Measurements from ENCODE around the gene PGA3.
"Not testable (repeated sequence)": the region's sequence is repeated elsewhere in the genome, so short reads cannot be mapped to it uniquely, and the experiment has no call there.

Gene PGA3

GRCh38 chr11:61202950-61203746 lies at the start of gene PGA3:
TSS of gene PGA3 (plus strand) at chr11:61203515. CDS start at chr11:61203565, 50 bp downstream.
- not testable (repeated sequence) for H3K27ac ChIP-seq (ENCODE audit: low read length); H3K4me3 ChIP-seq (ENCODE audit: low read depth in 1 of 2, low read length in 2 of 2); H3K36me3 ChIP-seq (ENCODE audit: control insufficient read depth in 1 of 2, insufficient read depth in 2 of 2, low read length in 2 of 2); H3K4me1 ChIP-seq (ENCODE audit: control insufficient read depth in 1 of 2, insufficient read depth in 2 of 2, low read length in 2 of 2); H3K27me3 ChIP-seq (ENCODE audit: low read depth, low read length); H3K9me3 ChIP-seq (ENCODE audit: control insufficient read depth in 1 of 2, low read length in 2 of 2)

- H3K4me3 ChIP-seq (ENCODE audit: low read depth in 1 of 2, low read length in 2 of 2) = no peak overlapping the region
- H3K4me1 ChIP-seq (ENCODE audit: control insufficient read depth in 1 of 2, insufficient read depth in 2 of 2, low read length in 2 of 2) = peaks cover 38 to 53% of the 10 kb centered on the region in 2 donors
- H3K9me3 ChIP-seq (ENCODE audit: control insufficient read depth in 1 of 2, low read length in 2 of 2) = peaks cover 0 to 4% of the 10 kb centered on the region in 2 donors
- H3K27ac ChIP-seq (ENCODE audit: low read length) = peak overlapping the region; percentile 86
- H3K36me3 ChIP-seq (ENCODE audit: control insufficient read depth in 1 of 2, insufficient read depth in 2 of 2, low read length in 2 of 2) = peaks cover 0 to 5% of the 10 kb centered on the region in 2 donors
- H3K27me3 ChIP-seq (ENCODE audit: low read depth, low read length) = no peaks in the 10 kb centered on the region
Observed at GRCh38 chr11:61153593-61154095, 49.7 kb upstream of the PGA3 start.

DNA sequence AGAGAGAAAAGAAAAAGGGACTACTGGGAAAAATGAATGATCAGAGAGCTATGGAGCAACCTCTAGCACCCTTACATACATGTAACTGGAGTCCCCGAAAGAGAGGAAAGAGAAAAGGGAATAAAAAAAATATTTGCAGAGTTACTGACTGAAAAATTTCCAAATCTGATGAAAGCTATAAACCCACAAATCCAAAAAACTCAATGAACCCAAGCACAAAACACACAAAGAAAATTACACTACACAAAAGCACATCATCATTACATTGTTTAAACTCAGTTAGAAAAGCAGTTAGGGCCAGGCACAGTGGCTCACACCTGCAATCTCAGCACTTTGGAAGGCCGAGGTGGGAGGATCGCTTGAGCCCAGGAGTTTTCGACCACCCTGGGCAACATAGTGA lies 48.8 kb upstream of the PGA3 start:
- Histone ChIP-seq H3K36me3 (ENCODE audit: control insufficient read depth in 1 of 2, insufficient read depth in 2 of 2, low read length in 2 of 2) (peaks cover 0 to 5% of the 10 kb centered on the region in 2 donors), H3K27me3 (ENCODE audit: low read depth, low read length) (no peaks in the 10 kb centered on the region), H3K27ac (ENCODE audit: low read length) (no peak overlapping the region), H3K9me3 (ENCODE audit: control insufficient read depth in 1 of 2, low read length in 2 of 2) (peaks cover 0 to 4% of the 10 kb centered on the region in 2 donors), H3K4me3 (ENCODE audit: low read depth in 1 of 2, low read length in 2 of 2) (no peak overlapping the region), H3K4me1 (ENCODE audit: control insufficient read depth in 1 of 2, insufficient read depth in 2 of 2, low read length in 2 of 2) (peaks cover 37 to 49% of the 10 kb centered on the region in 2 donors)

GRCh38 chr11:61155312-61155711 lies 48.0 kb upstream of the PGA3 start:
- H3K27me3 ChIP-seq (ENCODE audit: low read depth, low read length) = no peaks in the 10 kb centered on the region
- peaks cover 0 to 5% of the 10 kb centered on the region in 2 donors for H3K36me3 ChIP-seq (ENCODE audit: control insufficient read depth in 1 of 2, insufficient read depth in 2 of 2, low read length in 2 of 2)
- no peak overlapping the region for H3K27ac ChIP-seq (ENCODE audit: low read length)
- peaks cover 29 to 49% of the 10 kb centered on the region in 2 donors for H3K4me1 ChIP-seq (ENCODE audit: control insufficient read depth in 1 of 2, insufficient read depth in 2 of 2, low read length in 2 of 2)
- H3K4me3 ChIP-seq (ENCODE audit: low read depth in 1 of 2, low read length in 2 of 2) = no peak overlapping the region
- H3K9me3 ChIP-seq (ENCODE audit: control insufficient read depth in 1 of 2, low read length in 2 of 2) = peaks cover 0 to 4% of the 10 kb centered on the region in 2 donors

DNA sequence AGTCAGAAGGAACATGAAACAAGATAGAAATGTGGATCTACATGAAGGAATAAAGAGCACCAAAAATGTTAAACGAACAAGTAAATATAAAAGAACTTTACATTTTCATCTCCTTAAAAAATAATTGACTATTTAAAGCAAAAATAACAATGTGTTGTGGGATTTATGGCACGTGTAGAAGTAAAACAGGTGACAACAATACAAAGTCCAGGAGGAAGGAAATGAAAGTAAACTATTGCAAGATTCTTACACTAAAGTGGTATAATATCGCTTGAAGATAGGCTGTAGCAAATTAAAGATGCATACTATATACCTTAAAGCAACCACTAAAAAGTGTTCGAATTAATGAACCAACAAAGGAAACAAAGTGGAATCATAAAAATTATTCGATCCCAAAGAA lies 47.6 kb upstream of the PGA3 start:
- Histone ChIP-seq H3K27ac (ENCODE audit: low read length) (no peak overlapping the region), H3K4me1 (ENCODE audit: control insufficient read depth in 1 of 2, insufficient read depth in 2 of 2, low read length in 2 of 2) (peaks cover 27 to 49% of the 10 kb centered on the region in 2 donors), H3K27me3 (ENCODE audit: low read depth, low read length) (no peaks in the 10 kb centered on the region), H3K4me3 (ENCODE audit: low read depth in 1 of 2, low read length in 2 of 2) (no peak overlapping the region), H3K9me3 (ENCODE audit: control insufficient read depth in 1 of 2, low read length in 2 of 2) (peaks cover 0 to 4% of the 10 kb centered on the region in 2 donors), H3K36me3 (ENCODE audit: control insufficient read depth in 1 of 2, insufficient read depth in 2 of 2, low read length in 2 of 2) (peaks cover 0 to 5% of the 10 kb centered on the region in 2 donors)

DNA sequence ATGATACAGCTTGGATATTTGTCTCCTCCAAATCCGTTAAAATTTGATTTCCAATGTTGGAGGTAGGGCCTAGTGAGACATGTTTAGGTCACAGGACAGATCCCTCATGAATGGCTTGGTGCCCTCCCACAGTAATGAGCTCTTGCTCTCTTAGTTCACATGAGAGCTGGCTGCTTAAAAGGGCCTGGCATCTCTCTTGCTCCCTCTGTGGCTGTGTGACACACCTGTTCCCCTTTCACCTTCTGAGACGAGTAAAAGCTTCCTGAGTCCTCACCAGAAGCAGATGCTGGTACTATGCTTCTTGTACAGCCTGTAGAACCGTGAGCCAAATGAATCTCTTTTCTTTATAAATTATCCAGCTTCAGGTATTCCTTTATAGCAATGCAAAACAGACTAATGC lies 45.6 kb upstream of the PGA3 start:
- Histone ChIP-seq H3K9me3 (ENCODE audit: control insufficient read depth in 1 of 2, low read length in 2 of 2) (peaks cover 0 to 4% of the 10 kb centered on the region in 2 donors), H3K27me3 (ENCODE audit: low read depth, low read length) (no peaks in the 10 kb centered on the region), H3K4me3 (ENCODE audit: low read depth in 1 of 2, low read length in 2 of 2) (no peak overlapping the region), H3K36me3 (ENCODE audit: control insufficient read depth in 1 of 2, insufficient read depth in 2 of 2, low read length in 2 of 2) (peaks cover 0 to 5% of the 10 kb centered on the region in 2 donors), H3K4me1 (ENCODE audit: control insufficient read depth in 1 of 2, insufficient read depth in 2 of 2, low read length in 2 of 2) (peaks cover 20 to 38% of the 10 kb centered on the region in 2 donors), H3K27ac (ENCODE audit: low read length) (no peak overlapping the region)

DNA sequence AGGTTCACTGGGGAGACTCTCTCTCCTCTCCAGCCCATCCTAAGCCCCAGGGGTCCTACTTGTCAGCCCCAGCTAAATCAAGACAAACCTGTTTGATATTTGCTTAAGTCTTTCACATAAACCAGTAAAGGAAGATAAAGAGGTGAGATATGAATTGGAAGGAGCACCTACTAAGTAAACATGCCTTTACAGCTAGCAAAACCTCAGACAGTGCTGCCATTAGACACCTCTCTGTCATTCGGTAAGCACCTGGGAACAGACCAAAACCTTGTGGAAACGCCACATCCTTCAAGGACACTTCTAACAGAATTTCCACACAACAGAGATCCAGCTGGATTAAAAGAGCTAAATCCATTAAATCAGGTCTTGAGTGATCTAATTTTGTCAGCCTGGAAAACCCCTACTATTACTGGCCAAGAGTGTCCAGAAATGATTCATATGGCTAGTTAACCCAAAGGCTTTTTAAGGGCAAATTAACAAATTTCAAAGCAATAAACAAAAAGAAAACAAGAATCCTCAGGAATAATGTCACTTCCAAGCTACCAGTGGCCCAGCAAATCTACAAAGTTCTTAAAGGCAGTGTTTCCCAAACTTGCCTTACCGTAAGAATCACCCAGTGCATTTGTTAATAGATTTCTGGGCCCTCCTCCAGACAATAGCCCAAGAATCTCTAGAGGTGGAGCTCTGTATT lies 44.5 kb upstream of the PGA3 start:
- peaks cover 0 to 4% of the 10 kb centered on the region in 2 donors for H3K9me3 ChIP-seq (ENCODE audit: control insufficient read depth in 1 of 2, low read length in 2 of 2)
- peak overlapping the region; percentile 65 for H3K27ac ChIP-seq (ENCODE audit: low read length)
- H3K36me3 ChIP-seq (ENCODE audit: control insufficient read depth in 1 of 2, insufficient read depth in 2 of 2, low read length in 2 of 2) = peaks cover 0 to 5% of the 10 kb centered on the region in 2 donors
- H3K4me3 ChIP-seq (ENCODE audit: low read depth in 1 of 2, low read length in 2 of 2) = peak overlapping the region; percentile 4 to 34
- no peaks in the 10 kb centered on the region for H3K27me3 ChIP-seq (ENCODE audit: low read depth, low read length)
- peaks cover 15 to 27% of the 10 kb centered on the region in 2 donors for H3K4me1 ChIP-seq (ENCODE audit: control insufficient read depth in 1 of 2, insufficient read depth in 2 of 2, low read length in 2 of 2)

DNA sequence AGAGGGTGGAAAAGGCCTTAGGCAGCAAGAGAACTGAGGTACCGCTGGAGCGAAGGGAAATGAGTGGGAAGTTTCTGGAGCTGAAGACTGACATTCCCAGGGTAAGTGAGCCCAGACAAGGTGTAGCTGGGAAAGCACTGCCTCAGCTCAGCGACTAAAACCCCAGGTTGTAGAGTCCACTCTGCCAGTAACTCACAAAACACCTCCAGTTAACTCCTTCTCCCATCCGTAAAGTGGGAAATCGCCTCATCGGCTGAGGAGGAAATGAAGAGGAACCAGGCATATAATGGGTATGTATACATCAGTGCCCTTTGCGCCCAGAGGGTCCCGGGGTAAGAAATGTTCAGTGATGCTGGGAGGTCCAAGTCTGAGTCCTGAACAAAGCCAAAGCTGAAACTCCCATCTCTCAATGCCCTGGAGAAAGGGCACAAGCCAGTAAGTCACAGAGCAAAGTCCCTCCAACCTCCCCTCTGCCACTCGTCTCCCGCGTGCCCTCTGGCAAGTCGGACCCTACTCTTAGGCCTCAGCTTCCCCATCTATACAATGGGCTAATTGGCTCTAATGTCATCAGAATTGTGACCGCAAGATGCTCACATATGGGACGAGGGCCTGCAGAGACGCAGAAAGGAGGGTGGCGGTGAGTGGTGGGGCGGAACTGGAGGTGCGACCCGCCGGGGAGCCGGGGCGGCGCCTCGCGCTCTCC lies 42.7 kb upstream of the PGA3 start:
- Histone ChIP-seq H3K9me3 (ENCODE audit: control insufficient read depth in 1 of 2, low read length in 2 of 2) (no peaks in the 10 kb centered on the region), H3K4me1 (ENCODE audit: control insufficient read depth in 1 of 2, insufficient read depth in 2 of 2, low read length in 2 of 2) (peaks cover 14 to 26% of the 10 kb centered on the region in 2 donors), H3K36me3 (ENCODE audit: control insufficient read depth in 1 of 2, insufficient read depth in 2 of 2, low read length in 2 of 2) (peaks cover 0 to 5% of the 10 kb centered on the region in 2 donors), H3K4me3 (ENCODE audit: low read depth in 1 of 2, low read length in 2 of 2) (peak overlapping the region; percentile 71 to 90), H3K27me3 (ENCODE audit: low read depth, low read length) (no peaks in the 10 kb centered on the region), H3K27ac (ENCODE audit: low read length) (peak overlapping the region; percentile 85)

GRCh38 chr11:61161190-61162091 lies 41.9 kb upstream of the PGA3 start, which contains the start of gene VPS37C:
TSS of gene VPS37C (minus strand) at chr11:61161426. CDS start at chr11:61138829, 22,597 bp downstream.
- Histone ChIP-seq H3K36me3 (ENCODE audit: control insufficient read depth in 1 of 2, insufficient read depth in 2 of 2, low read length in 2 of 2) (peaks cover 0 to 5% of the 10 kb centered on the region in 2 donors), H3K9me3 (ENCODE audit: control insufficient read depth in 1 of 2, low read length in 2 of 2) (no peaks in the 10 kb centered on the region), H3K4me3 (ENCODE audit: low read depth in 1 of 2, low read length in 2 of 2) (peak within 1 kb of the TSS; percentile 71 to 90), H3K27me3 (ENCODE audit: low read depth, low read length) (no peaks in the 10 kb centered on the region), H3K27ac (ENCODE audit: low read length) (peak within 1 kb of the TSS; percentile 94), H3K4me1 (ENCODE audit: control insufficient read depth in 1 of 2, insufficient read depth in 2 of 2, low read length in 2 of 2) (peaks cover 14 to 26% of the 10 kb centered on the region in 2 donors)
